GM08714 (cell line): ENCODE results near the gene MYF6.
A peak's percentile ranks its signal among the peaks of the same experiment; 100 is the strongest.

ENCODE experiments used
- H3K4me3 ChIP-seq: fragments of 200-500 bp; sonication (Bioruptor generic); 2 replicates; pipeline ENCODE4 v1.5.1; 2014; ENCODE audit warnings: mild to moderate bottlenecking, low read length, inconsistent platforms
- ZNF274 ChIP-seq: IDR thresholded peaks from 2 replicates; pipeline ENCODE4 v1.6.1; 2012; ENCODE audit warnings: mild to moderate bottlenecking, low read depth, low read length

MYF6 gene

GRCh38 chr12:80697270-80697887 lies 10.1 kb upstream of the MYF6 start:
- TF ChIP-seq ZNF274 = no peak
- no peak overlapping the region for H3K4me3 ChIP-seq

- no peak overlapping the region for H3K4me3 ChIP-seq
- TF ChIP-seq ZNF274 = no peak
Measured at GRCh38 chr12:80698256-80698655, 9.2 kb upstream of the MYF6 start.

GRCh38 chr12:80698847-80699542 lies 8.4 kb upstream of the MYF6 start:
- H3K4me3 ChIP-seq = no peak overlapping the region
- no peak for TF ChIP-seq ZNF274

- TF ChIP-seq ZNF274 = no peak
- H3K4me3 ChIP-seq = no peak overlapping the region
Measured at GRCh38 chr12:80700327-80700726, 7.1 kb upstream of the MYF6 start.

GRCh38 chr12:80701388-80701787 lies 6.0 kb upstream of the MYF6 start:
- no peak for TF ChIP-seq ZNF274
- H3K4me3 ChIP-seq = no peak overlapping the region

GRCh38 chr12:80702889-80703805 lies 4.3 kb upstream of the MYF6 start:
- TF ChIP-seq ZNF274 = no peak
- H3K4me3 ChIP-seq = peak overlapping the region; percentile 67

- no peak for TF ChIP-seq ZNF274
- no peak overlapping the region for H3K4me3 ChIP-seq
Measured at GRCh38 chr12:80704420-80704819, 3.0 kb upstream of the MYF6 start.

GRCh38 chr12:80707830-80708258 lies 410 bp downstream of the MYF6 start:
- TF ChIP-seq ZNF274 = no peak
- H3K4me3 ChIP-seq = no peak overlapping the region; the same call in 1 of the 2 replicates

GRCh38 chr12:80708259-80708974 lies 983 bp downstream of the MYF6 start:
- peak overlapping the region; percentile 29; the same call in 1 of the 2 replicates for H3K4me3 ChIP-seq
- TF ChIP-seq ZNF274 = no peak

- H3K4me3 ChIP-seq = peak overlapping the region; percentile 29; the same call in 1 of the 2 replicates
- TF ChIP-seq ZNF274 = no peak
Measured at GRCh38 chr12:80708975-80709328, 1.5 kb downstream of the MYF6 start.

- no peak for TF ChIP-seq ZNF274
- H3K4me3 ChIP-seq = no peak overlapping the region
Measured at GRCh38 chr12:80709811-80710726, 2.6 kb downstream of the MYF6 start.

- no peak overlapping the region for H3K4me3 ChIP-seq
- no peak for TF ChIP-seq ZNF274
Measured at GRCh38 chr12:80710727-80711449, 3.5 kb downstream of the MYF6 start.

GRCh38 chr12:80711866-80712265 lies 4.4 kb downstream of the MYF6 start:
- TF ChIP-seq ZNF274 = no peak
- no peak overlapping the region for H3K4me3 ChIP-seq
